Epithelial cell of proximal tubule (primary cell): ENCODE measurements around the gene SIN3B. TPM values are rescaled to one million over a fixed set of nuclear protein-coding genes. Genes with fewer than 3 reads are reported as not detected.
A peak's percentile ranks its signal among the peaks of the same experiment; 100 is the strongest.

Experiments used
- DNase-seq: peaks from one replicate; pipeline ENCODE4 v3.0.0-alpha.2; 2011; ENCODE audit warnings: low read depth
- H3K4me3 ChIP-seq: 2 replicates; pipeline ENCODE4 v1.5.1; 2011; ENCODE audit warnings: low read depth, mild to moderate bottlenecking, low read length
- CTCF ChIP-seq: conservative IDR thresholded peaks from 2 replicates; pipeline ENCODE4 v1.5.1; 2012; ENCODE audit warnings: low read depth, mild to moderate bottlenecking, low read length
- total RNA-seq: library from RNA; depleted of rRNA; stranded (reverse); fragments of >200 nt; gene quantifications from 2 replicates; pipeline ENCODE4 v1.2.3, GENCODE V29; 2015

The SIN3B gene
- total RNA-seq, 1 donor from 2014 or later, result 20.4 TPM

- no peak for DNase-seq
- H3K4me3 ChIP-seq, result peak overlapping the region; percentile 62
- no peak for TF ChIP-seq CTCF
Observed at GRCh38 chr19:16897856-16898161, 68.6 kb downstream of the SIN3B start.

- no peak for TF ChIP-seq CTCF
- no peak overlapping the region for H3K4me3 ChIP-seq
- DNase-seq, result no peak
Observed at GRCh38 chr19:16898361-16899015, 69.3 kb downstream of the SIN3B start.

GRCh38 chr19:16899566-16900075 is 70.4 kb downstream of the SIN3B start:
- TF ChIP-seq CTCF, result peak; percentile 40
- DNase-seq, result no peak
- no peak overlapping the region for H3K4me3 ChIP-seq

GRCh38 chr19:16901491-16902175 is 72.4 kb downstream of the SIN3B start:
- H3K4me3 ChIP-seq, result no peak overlapping the region
- DNase-seq, result no peak
- TF ChIP-seq CTCF, result no peak

GRCh38 chr19:16902545-16902944 is 73.3 kb downstream of the SIN3B start:
- H3K4me3 ChIP-seq, result no peak overlapping the region
- no peak for TF ChIP-seq CTCF
- DNase-seq, result no peak

GRCh38 chr19:16903347-16903746 is 74.1 kb downstream of the SIN3B start:
- DNase-seq, result no peak
- TF ChIP-seq CTCF, result no peak

GRCh38 chr19:16904599-16904998 is 75.4 kb downstream of the SIN3B start:
- no peak overlapping the region for H3K4me3 ChIP-seq
- DNase-seq, result no peak
- TF ChIP-seq CTCF, result no peak

More at GRCh38 chr19:16903347-16903746, 74.1 kb downstream of the SIN3B start:
- no peak overlapping the region for H3K4me3 ChIP-seq
